Keratinocyte (primary cell): ENCODE results near the gene FHIT.

Source experiments
- EZH2 ChIP-seq: IDR thresholded peaks from one replicate; pipeline ENCODE4 v1.6.1; 2012; ENCODE audit warnings: inconsistent platforms, mild to moderate bottlenecking, low read length, moderate library complexity
- TF ChIP-seq, protein P1 (sequence below), 3 experiments: IDR thresholded peaks in 1 of 3; conservative IDR thresholded peaks in 1 of 3; optimal IDR thresholded peaks in 1 of 3; 2 replicates in 2 of 3; 3 replicates in 1 of 3; pipeline versions ENCODE3 to v1.5.1; 2011; ENCODE audit warnings: low read length in 3 of 3, mild to moderate bottlenecking in 3 of 3, moderate library complexity in 2 of 3, control low read depth in 1 of 3, inconsistent platforms in 1 of 3; ENCODE audit not compliant: insufficient read depth in 2 of 3; ENCODE audit errors: extremely low read depth in 1 of 3

- TF ChIP-seq EZH2: no peak
- TF ChIP-seq, protein P1, sequence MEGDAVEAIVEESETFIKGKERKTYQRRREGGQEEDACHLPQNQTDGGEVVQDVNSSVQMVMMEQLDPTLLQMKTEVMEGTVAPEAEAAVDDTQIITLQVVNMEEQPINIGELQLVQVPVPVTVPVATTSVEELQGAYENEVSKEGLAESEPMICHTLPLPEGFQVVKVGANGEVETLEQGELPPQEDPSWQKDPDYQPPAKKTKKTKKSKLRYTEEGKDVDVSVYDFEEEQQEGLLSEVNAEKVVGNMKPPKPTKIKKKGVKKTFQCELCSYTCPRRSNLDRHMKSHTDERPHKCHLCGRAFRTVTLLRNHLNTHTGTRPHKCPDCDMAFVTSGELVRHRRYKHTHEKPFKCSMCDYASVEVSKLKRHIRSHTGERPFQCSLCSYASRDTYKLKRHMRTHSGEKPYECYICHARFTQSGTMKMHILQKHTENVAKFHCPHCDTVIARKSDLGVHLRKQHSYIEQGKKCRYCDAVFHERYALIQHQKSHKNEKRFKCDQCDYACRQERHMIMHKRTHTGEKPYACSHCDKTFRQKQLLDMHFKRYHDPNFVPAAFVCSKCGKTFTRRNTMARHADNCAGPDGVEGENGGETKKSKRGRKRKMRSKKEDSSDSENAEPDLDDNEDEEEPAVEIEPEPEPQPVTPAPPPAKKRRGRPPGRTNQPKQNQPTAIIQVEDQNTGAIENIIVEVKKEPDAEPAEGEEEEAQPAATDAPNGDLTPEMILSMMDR (optimal IDR thresholded peaks at IDR 0.05 in 1 of 3, IDR thresholded peaks at IDR 0.05 in 1 of 3, conservative IDR thresholded peaks at IDR 0.05 in 1 of 3; ENCODE audit: extremely low read depth in 1 of 3, insufficient read depth in 2 of 3, low read length in 3 of 3): no peak
Measured at GRCh38 chr3:60957541-60957940, 293.7 kb downstream of the FHIT start.
